Left colon (tissue), 2 donors: Measurements from ENCODE around the gene BCL2. TPM values are rescaled to one million over a fixed set of nuclear protein-coding genes. Genes with fewer than 3 reads are reported as not detected.

Source experiments
- ATAC-seq: fragments of 200-7000 bp; cut with Tn5 transposase; one replicate; pipeline ENCODE4 v1.9.1; 2020; ENCODE audit warnings: mild to moderate bottlenecking, moderate library complexity
- DNase-seq, 2 donors: peaks; one replicate each; pipeline ENCODE4 v3.0.0-alpha.2; 2020
- intact Hi-C, 2 donors: fragments of 100-400 bp; cut with DNase I in 1 of 2; cut with micrococcal nuclease in 1 of 2; formaldehyde crosslinking; loops; one replicate each; pipeline versions ENCODE4 v1.11.2 to v1.14.0; 2022; cut with DNase I, micrococcal nuclease
- total RNA-seq, 2 donors: library from RNA; stranded (reverse); fragmentation: NEBNext Ultra II Directional; extraction: Animal tissue kit (Norgen Biotek cat#: 25700); gene quantifications; one replicate each; pipeline ENCODE4 v1.2.1, GENCODE V29; 2021
- donor health status: DM: no; HTN: no; CAD: no.
- donor health status: DM: yes; HTN: yes; CAD: no.

Gene BCL2
- total RNA-seq, 2 donors from 2014 or later: 16.6 to 19.3 TPM

DNA sequence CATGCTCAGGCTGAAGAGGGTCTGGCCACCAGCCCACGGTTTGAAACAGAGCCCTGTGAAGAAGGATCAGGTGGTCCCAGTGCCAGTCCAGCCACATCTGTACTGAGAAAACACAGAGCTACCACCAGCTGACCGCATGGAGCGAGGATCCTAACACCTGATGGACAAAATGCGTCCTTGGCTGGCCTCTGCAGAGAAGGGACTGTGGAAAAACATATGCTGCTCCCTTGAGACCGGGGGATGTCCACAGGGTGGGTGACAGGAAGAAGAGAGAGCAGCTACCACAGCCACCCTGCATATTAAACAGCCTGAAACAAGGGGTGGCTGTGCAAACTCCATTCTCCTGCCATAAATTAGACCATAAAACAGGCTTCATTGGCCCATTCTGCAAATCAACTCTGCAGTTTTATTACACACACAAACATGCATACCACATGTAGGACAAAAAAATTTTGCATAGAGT lies 137.2 kb downstream of the BCL2 start:
- peak; percentile 74 for ATAC-seq
- intact Hi-C loops: no loop called here
- DNase-seq: peak in 1 of 2 donors; percentile 58

DNA sequence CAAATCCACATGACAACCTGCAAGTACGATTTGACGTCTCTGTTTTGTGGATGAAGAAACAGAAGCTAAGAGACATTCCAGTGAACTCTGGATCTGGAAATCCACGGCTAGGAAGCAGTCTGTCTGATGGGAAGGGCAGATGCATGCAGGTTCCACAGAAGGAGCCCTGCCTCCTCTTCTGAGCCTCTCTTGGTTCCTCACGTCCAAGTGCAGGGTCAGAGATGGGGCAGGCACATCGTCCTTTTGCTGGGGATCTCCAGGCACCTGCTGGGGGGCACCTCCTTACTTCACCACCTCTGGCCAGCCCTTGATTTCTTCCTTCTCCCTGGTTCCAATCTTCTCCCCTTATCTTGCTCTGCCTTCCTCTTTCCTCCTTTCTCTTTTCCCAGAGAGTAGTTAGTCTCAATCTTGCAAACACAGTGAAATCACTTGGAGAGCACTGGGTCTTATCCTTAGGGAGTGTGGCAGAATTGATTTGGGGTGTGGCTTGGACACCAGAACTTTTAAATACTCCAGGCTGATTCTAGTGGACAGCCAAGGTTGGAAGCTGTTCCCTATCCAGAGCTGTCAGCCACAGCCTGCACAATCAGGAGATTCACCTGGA lies 137.8 kb downstream of the BCL2 start:
- peak in 1 of 2 donors; percentile 29 for DNase-seq
- intact Hi-C loops: no loop called here
- peak; percentile 34 for ATAC-seq

DNA sequence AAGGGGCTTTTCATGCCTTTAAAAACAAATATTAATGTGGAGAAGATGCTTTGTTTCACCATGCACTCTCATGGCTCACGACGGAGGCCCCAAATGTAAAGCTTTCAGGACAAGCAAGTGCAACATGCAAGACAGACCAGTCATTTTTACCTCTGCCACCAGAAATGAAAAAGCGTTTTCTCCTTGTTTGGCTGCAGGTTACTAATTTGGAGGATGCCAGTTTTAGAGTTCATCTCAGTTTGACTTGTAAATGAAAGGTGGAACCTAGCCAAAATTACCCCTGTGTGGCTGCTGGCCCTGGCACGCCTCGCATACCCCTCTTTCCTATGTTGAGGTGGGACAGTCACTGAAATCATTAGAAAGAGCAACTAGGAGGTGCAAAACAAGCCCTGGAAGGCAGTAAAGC lies 138.6 kb downstream of the BCL2 start:
- DNase-seq (no peak), ATAC-seq (no peak)
- intact Hi-C loops: no loop called here

DNA sequence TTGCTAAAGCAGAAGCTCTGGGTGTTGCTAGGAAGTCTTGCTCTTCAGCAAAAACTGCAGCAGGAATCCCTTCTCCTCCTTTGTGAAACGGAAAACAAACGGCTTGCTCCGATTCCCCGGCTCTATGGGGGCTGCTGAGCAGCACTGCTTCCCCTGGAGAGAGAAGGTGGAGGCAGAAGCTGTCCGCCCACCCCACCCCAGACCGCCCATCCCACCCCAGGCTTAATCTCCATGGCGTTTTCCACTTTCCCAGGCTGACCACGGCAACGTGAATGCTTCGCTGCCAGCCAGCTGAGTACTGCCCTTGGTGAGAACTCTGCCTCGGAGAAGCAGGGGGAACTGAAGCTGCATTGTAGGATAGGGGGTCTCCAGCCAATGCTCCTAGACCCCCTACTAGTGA lies 139.2 kb downstream of the BCL2 start:
- no peak for ATAC-seq
- DNase-seq: no peak
- intact Hi-C loops: no loop called here

DNA sequence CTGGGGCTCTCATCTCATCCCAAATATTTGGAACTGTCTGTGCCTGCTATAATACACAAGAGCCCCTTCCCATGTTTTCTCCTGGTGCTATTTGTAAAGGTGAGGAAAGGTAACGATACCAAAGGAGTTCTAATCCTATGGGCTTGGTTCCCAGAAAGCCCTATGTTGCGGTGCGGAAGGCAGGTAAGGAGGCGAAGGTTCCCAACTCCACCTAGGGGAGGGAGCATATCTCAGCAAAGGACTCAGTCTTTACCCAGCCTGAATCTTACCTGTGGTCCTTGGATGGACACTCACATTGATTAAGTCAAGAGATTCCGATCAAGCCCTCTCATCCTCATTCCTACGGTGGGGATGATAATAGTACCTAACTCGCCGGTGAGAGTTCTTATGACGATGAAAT lies 140.1 kb downstream of the BCL2 start:
- DNase-seq (no peak), ATAC-seq (no peak)

DNA sequence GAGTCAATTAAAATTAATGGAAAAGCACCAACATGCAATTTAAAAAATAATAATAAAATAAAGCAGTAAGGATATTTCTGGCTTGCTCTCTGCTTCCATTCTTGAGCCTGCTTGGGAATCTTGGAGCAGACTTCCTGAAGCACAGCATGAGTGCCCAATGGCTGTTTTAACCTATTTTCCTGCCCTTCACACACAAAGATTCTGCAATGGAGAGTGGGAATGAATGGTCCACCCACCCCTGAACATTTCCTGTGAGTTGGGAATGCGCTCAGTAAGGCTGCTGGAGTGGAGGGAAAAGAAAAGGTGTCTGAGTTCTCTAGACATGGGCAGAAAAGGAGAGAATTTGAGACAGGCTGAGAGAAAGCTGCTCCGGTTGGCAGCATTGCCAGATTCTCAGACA lies 140.6 kb downstream of the BCL2 start:
- no peak for ATAC-seq
- DNase-seq: no peak
- intact Hi-C loops: no loop called here

More for the DNA sequence above, 140.1 kb downstream of the BCL2 start:
- intact Hi-C loops: no loop called here

DNA sequence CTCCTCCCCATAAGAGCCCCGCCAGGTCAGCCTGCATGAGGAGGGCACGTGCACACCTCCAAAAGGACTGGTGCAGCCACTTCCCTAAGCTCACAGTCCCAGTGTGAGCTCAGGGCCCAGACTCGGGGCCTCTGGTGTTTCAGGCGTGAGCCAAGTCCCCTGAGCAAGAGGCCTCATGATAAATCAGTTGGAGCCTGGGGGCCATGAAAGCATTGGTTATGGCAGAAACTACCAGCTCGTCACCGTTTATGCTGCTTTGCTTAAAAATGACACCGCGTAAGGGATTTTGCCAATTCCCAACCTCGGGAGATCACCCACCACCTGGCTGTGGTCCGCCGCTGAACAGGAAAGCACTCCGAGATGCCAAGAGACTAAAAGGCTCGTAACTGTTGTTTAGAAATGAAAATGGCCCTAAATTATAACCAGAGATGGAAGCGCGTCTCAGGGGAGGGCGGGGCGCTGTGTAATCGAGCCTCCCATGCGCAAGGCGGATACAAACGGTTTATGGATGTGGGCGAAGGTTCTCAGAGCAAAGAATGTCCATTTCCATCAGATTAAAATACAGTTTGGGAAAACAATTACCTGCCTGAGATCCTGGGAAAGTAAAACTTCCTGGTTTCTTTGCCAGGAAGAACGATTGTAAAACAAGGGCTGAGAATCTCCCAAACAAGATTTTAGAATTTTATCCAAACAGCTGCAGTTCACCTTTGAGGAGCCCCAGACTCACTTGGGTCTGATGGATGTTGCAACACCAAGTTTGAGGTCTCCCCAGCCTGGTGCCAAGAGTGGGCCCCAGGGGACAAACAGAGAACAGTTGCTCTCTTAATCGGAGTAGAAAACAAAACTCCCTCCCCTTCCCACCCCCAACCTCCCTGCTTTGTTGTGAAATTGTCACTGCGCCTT lies 141.4 kb downstream of the BCL2 start:
- peak; percentile 76 for ATAC-seq
- peak; percentile 84 to 85 for DNase-seq
- intact Hi-C loops: no loop called here

DNA sequence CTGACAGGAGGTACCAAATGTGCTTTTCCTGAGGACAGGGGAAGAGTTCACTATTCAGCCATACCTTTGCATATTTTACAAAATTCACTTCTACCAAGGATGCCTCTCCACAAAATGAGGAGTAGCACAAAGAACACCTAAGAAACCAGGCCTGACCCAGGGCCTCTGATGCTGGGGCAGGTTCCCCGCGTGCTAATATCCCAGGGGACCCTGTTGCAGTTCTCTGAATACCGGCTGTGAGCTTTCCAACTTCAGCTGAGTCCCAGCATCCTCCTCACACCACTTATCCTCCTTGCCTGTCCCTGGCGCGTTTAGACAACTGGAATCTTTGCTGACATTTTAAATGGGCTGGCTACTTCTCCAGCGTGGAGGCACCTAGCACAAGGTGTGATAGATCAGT lies 142.3 kb downstream of the BCL2 start:
- no peak for DNase-seq
- intact Hi-C loops: no loop called here
- no peak for ATAC-seq

DNA sequence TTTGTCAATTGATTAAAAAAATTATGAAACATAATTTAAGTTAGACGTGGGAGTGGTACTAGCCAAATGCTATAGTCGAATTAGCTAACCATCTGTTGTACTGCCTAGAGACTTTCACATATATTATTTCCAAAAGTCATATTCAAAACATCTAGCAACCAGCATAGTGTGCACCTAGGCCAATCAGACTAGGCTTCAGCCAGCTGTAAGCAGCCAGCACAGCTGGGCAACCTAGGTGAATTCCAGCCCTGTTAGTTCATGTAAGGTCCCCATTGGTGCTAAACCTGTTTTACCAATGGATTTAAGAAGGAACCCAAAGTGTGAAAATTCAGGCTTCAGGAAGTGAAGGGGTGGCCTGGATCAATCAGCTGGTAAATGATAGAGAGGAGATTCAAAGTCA lies 144.3 kb downstream of the BCL2 start:
- intact Hi-C loops: no loop called here
- DNase-seq (no peak), ATAC-seq (no peak)

DNA sequence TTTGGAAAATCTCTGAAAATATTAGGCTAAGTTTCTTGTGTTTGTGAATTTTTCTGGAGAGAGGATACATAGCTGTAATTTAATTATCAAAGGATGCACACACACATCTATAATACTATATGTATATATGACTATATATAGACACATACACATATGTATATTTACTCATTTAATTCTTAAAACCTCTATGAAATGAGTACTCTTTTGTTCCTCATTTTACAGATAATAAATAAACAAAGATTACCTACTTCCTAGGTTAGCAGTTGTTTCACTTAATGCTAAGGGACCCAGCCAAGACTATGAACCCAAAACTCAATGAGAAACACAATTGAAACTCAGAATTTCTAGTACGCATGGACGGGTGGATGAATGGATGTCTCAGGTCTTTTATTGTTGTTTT lies 145.6 kb downstream of the BCL2 start:
- intact Hi-C loops: no loop called here
- no peak for DNase-seq
- ATAC-seq: no peak

DNA sequence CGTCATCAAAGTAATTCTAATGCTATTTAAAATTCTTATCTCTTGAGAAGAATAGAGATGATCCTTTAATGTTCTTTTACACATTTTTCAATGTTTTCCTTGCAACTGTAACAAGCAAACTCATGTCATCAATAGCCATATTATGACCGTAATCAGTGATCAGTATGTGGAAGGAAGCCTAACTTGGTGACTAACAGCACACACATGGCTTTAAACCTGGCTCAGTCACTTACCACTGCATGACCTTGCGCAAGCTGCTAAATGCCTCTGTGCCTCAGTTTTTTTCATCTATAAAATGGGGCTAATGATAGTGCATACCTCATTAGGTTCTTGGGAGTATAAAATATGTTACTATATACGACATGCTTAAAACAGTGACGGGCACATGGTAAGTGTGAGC lies 149.7 kb downstream of the BCL2 start:
- intact Hi-C loops: no loop called here
- no peak for DNase-seq
- ATAC-seq: no peak

DNA sequence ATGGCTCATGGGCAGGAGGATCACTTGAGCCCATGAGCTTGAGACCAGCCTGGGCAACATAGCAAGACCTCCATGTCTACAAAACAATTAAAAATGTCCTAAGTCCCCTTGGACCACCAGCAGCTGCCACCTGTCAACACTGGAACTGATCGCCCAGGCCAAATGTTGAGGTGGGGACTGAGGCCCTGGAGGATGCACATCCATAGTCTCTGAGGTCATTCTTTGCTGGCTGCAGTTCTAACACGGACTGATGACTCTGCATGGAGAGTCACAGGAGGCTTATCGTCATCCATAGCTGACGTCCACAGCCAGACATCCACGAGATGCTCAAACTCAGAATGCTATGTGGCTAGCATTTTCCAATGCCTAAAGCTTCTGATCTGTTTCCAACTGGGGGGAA lies 151.3 kb downstream of the BCL2 start:
- intact Hi-C loops: no loop called here
- DNase-seq (no peak), ATAC-seq (no peak)

DNA sequence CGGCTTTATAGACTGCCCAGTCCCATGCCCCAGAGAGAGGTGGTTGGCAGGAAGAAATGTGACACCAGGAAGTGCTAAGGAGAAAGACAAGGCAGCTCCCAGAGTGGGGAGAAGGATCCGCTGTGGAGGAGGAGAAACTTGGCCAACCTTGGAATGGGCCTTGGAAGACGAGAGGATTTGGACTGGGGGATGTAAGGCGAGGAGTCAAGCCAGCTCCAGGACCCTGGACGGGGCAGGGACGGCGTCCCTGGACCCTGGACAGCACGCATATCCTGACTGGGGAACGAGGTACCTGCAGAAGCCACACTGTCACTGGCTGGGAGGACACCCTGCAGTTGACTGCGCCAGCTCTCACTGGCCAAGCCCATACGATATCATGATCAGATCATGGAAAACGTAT lies 153.4 kb downstream of the BCL2 start:
- intact Hi-C loops: no loop called here
- DNase-seq: no peak
- no peak for ATAC-seq

DNA sequence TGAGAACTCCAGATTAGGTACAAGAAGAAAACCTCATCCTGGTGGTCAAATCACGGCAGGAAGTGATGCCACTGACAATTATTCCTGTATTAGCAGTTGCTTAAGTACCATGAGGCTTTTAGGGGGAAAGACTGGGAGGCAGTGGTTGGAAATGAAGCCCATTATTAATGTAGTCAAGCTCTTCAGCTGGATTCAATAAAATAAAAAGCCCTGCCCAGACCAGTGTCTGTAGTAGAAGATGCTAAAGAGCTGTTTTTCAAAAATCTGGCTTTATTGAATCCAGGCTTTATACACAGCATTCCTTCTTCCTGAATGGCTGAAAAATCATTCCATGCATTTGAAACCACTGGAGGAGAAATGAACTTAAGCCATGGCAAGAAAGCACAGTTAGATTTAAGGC lies 155.2 kb downstream of the BCL2 start:
- no peak for DNase-seq
- ATAC-seq: no peak
- intact Hi-C loops: no loop called here

DNA sequence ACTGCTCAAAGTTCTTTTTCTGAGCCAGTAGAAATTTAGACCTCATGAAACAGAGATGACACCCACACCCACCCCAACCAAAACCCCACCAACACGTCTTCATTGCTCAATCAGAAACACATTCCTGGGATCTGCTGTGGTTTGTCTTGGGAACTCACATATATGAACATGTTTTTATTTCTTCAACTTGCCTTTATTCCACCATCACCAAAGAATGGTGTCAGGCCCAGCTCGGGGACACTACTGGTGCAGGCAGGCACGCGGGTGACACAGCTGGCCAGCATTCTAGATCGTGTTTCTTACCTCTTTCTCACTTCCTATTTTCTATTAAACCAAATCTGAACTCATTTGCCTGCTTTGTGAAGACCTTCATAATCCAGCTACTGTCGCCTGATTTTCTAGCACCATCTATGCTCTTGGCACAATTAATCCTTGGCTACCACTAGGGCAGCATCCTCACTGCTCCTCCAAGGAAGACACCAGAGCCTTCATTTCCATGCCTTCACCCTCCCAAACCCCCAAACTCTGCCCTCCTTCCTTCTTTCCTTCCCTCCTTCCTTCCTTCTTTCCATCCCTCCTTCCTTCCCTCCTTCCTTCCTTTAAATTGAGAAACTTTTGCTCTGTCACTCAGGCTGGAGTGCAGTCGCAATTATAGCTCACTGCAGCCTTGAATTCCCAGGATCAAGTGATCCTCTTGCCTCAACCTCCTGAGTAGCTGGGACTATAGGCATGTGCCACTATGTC lies 157.1 kb downstream of the BCL2 start:
- DNase-seq: no peak
- no peak for ATAC-seq
- intact Hi-C loops: no loop called here

DNA sequence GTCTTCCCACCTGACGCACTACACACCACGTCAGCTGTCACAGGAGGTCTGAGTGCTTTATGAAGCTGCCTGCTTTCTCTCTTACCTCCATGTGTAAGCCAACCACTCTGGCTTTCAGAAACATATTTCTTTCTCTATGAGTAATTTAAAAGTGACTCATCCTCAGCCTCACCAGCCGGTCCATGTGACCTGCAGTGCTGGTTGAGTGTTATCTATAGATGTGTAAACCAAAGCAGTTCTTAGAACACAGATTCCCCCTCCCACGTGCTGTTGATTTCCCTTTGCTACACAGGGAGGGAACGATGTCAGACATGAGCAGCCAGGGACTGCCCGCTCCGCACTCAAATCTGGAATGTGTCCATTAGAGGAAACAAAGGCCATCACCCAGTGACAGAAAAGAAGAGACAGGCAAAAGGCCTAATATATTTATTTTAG lies 157.8 kb downstream of the BCL2 start:
- DNase-seq (peak; percentile 54 to 80), ATAC-seq (peak; percentile 74)
- intact Hi-C loops: no loop called here

DNA sequence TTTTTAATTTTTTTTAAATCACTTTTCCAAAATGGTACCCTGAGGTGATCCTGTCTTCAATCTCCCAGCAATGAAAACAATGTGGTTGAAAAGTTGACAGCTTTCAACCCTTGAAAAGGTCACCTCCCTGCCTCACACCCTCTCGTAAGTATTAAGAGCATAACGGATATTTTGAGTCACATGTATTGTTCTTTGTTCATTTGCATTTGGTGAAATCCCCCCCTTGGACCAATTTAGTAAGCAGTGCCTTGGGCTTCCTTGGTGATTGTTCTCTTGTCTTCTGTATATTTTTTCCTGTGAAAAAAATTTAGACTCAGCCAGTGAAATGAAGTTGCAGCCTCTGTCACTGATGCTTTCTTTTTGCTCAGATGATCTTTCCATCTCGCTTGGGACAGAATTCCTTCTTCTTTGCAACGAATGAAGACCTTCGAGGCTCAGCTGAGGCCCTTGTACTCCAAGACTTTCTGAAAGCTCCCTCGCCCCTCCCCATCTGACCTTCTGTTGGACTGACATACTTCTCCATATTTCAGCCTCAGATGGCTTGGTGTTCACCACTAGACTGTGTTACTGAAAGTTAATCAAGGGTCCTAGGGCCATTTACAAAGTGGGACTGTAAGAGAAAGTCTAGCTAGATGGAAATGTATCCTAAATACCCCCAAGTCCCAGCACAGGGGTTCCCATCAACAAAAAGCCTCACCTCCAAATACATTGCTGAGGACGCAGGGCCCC lies 158.4 kb downstream of the BCL2 start:
- no peak for ATAC-seq
- no peak for DNase-seq
- intact Hi-C loops: no loop called here

DNA sequence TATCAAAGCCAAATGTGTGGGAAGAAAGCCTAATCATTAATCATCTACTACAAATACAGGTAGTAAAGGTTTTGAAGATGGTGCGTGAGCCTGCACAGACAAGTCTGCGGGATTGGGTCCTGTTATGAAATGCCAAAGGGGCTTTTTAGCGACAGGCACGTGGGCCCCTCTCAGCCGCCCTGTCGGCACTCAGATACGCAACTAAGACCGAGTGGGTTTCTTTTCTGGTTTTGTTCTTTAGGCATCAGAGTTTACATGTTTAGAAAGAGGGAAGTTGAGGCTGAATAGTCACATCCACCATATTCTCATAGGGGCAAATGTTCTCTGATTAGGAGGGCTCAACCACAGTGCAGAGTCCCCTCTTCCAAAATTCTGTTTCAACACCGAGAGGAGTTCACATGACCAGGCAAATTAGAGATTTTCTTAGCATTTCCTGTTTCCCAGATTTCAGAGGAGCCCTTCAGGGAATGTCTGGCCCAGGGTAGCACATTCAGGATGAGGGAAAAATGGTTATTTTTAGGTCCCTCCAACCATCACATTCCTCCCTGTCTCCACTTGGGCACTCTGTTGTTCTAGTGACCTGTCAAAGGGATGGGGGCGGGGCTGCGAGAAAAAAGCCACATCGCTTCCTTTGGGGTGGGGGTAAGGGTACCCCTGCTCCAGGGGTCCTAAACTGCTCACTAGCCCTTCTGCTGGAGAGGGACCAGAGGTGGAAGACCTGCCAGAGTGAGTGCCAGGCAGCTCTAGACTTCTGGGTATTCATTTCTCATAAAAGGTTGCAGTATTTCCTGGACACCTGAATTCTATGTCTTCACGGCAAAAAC lies 159.2 kb downstream of the BCL2 start:
- ATAC-seq (no peak), DNase-seq (no peak)
- intact Hi-C loops: no loop called here
